H1 (cell line): ENCODE data around the gene LCORL. TPM values are rescaled to one million over a fixed set of nuclear protein-coding genes. Genes with fewer than 3 reads are reported as not detected.
"Not testable (repeated sequence)": the region's sequence is repeated elsewhere in the genome, so short reads cannot be mapped to it uniquely, and the experiment has no call there.

Experiments
- CTCF ChIA-PET: fragments of 300-600 bp; sonication (Branson Sonifier 250); formaldehyde crosslinking; loops from one replicate; lab custom pipeline; 2021; ENCODE audit not compliant: partially characterized antibody; lab: Charles Lee
- POLR2A ChIA-PET: fragments of 300-600 bp; sonication (Branson Sonifier 250); formaldehyde crosslinking; loops from one replicate; lab custom pipeline; 2021; ENCODE audit warnings: inconsistent platforms; ENCODE audit not compliant: partially characterized antibody; lab: Charles Lee
- DNase-seq, 2 experiments: peaks; one replicate each; pipeline versions ENCODE4 v3.0.0 to v3.0.0-alpha.2; 2010 to 2022; ENCODE audit warnings: low spot score in 2 of 2, low read depth in 1 of 2, mixed read lengths in 1 of 2
- FAIRE-seq: peaks from 2 replicates; lab custom pipeline; 2011; peaks lifted over from hg19 to GRCh38; lab: Jason Lieb, UNC
- H2AFZ ChIP-seq: 2 replicates; pipeline ENCODE4 v1.8.1; 2012; ENCODE audit warnings: low read length, inconsistent platforms
- H2AK5ac ChIP-seq: 2 replicates; pipeline ENCODE4 v1.6.1; 2013; ENCODE audit warnings: low read depth, low read length
- H2BK120ac ChIP-seq: replicated peaks from 2 replicates; pipeline ENCODE3; 2013; ENCODE audit warnings: low read depth, low read length, inconsistent platforms
- H2BK12ac ChIP-seq: 2 replicates; pipeline ENCODE4 v1.6.1; 2013; ENCODE audit warnings: low read depth, low read length
- H2BK15ac ChIP-seq: 2 replicates; pipeline ENCODE4 v1.6.1; 2013; ENCODE audit warnings: low read length
- H2BK20ac ChIP-seq: 2 replicates; pipeline ENCODE4 v1.6.1; 2013; ENCODE audit warnings: low read length
- H2BK5ac ChIP-seq: 2 replicates; pipeline ENCODE4 v1.6.1; 2013; ENCODE audit warnings: low read depth, low read length
- H3K14ac ChIP-seq: 2 replicates; pipeline ENCODE4 v1.6.1; 2013; ENCODE audit warnings: inconsistent platforms; ENCODE audit not compliant: insufficient read length
- H3K18ac ChIP-seq: 2 replicates; pipeline ENCODE4 v1.6.1; 2013; ENCODE audit warnings: low read length; ENCODE audit errors: extremely low read depth
- H3K23ac ChIP-seq: 2 replicates; pipeline ENCODE4 v1.6.1; 2013; ENCODE audit warnings: inconsistent platforms; ENCODE audit not compliant: insufficient read length
- H3K23me2 ChIP-seq: 2 replicates; pipeline ENCODE4 v1.6.1; 2013; ENCODE audit warnings: low read depth, low read length
- H3K27ac ChIP-seq: 2 replicates; pipeline ENCODE4 v1.6.1; 2011; ENCODE audit warnings: low read depth, low read length, inconsistent platforms
- H3K27me3 ChIP-seq, 4 experiments: replicated peaks in 1 of 4; 1 replicate in 1 of 4; 2 replicates in 3 of 4; pipeline versions ENCODE4 v1.6.1 to v1.8.1; 2011 to 2013; ENCODE audit warnings: low read length in 3 of 4, mild to moderate bottlenecking in 3 of 4, inconsistent platforms in 2 of 4, mixed read lengths in 2 of 4, moderate library complexity in 1 of 4; ENCODE audit not compliant: control insufficient read depth in 3 of 4, insufficient read depth in 3 of 4; ENCODE audit errors: extremely low read depth in 1 of 4
- H3K36me3 ChIP-seq, 4 experiments: 2 replicates each; pipeline versions ENCODE4 v1.6.1 to v1.8.1; 2011 to 2013; ENCODE audit warnings: mild to moderate bottlenecking in 4 of 4, low read length in 3 of 4, moderate library complexity in 2 of 4, control low read depth in 1 of 4, inconsistent platforms in 1 of 4; ENCODE audit not compliant: insufficient read depth in 4 of 4, control insufficient read depth in 2 of 4
- H3K4ac ChIP-seq: replicated peaks from 2 replicates; pipeline ENCODE3; 2013; ENCODE audit warnings: low read length, low read depth, mixed read lengths, inconsistent platforms; ENCODE audit not compliant: insufficient read length
- H3K4me1 ChIP-seq, 4 experiments: replicated peaks in 1 of 4; 1 replicate in 1 of 4; 2 replicates in 3 of 4; pipeline versions ENCODE4 v1.6.1 to v1.8.1; 2011 to 2013; ENCODE audit warnings: low read length in 3 of 4, inconsistent platforms in 2 of 4, mixed read lengths in 1 of 4; ENCODE audit not compliant: insufficient read depth in 4 of 4, control insufficient read depth in 3 of 4
- H3K4me2 ChIP-seq, 2 experiments: 2 replicates each; pipeline versions ENCODE4 v1.6.1 to v1.8.1; 2011 to 2013; ENCODE audit warnings: low read depth in 2 of 2, low read length in 2 of 2, control low read depth in 1 of 2, inconsistent platforms in 1 of 2, mild to moderate bottlenecking in 1 of 2; ENCODE audit not compliant: insufficient read depth in 1 of 2
- H3K4me3 ChIP-seq, 4 experiments: fragments of 200-600, 300-600 bp in 1 of 4; sonication (generic), shearing (Covaris generic), sonication (Bioruptor Twin) in 1 of 4; 2 replicates each; pipeline versions ENCODE4 v1.5.1 to v1.8.1; 2011 to 2016; ENCODE audit warnings: low read length in 4 of 4, low read depth in 3 of 4, control low read depth in 2 of 4, inconsistent platforms in 2 of 4, mild to moderate bottlenecking in 2 of 4, mixed read lengths in 1 of 4, moderate library complexity in 1 of 4; ENCODE audit not compliant: insufficient read depth in 2 of 4; ENCODE audit errors: extremely low read depth in 1 of 4
- H3K56ac ChIP-seq: replicated peaks from 2 replicates; pipeline ENCODE3; 2013; ENCODE audit warnings: low read depth, mild to moderate bottlenecking, mixed read lengths, low read length, inconsistent platforms; ENCODE audit not compliant: insufficient read length
- H3K79me1 ChIP-seq: 2 replicates; pipeline ENCODE4 v1.6.1; 2013; ENCODE audit warnings: low read depth, low read length, control low read depth
- H3K79me2 ChIP-seq, 2 experiments: 2 replicates each; pipeline versions ENCODE4 v1.6.1 to v1.8.1; 2012 to 2013; ENCODE audit warnings: low read length in 2 of 2, mild to moderate bottlenecking in 2 of 2, inconsistent platforms in 1 of 2; ENCODE audit not compliant: insufficient read depth in 2 of 2, control insufficient read depth in 1 of 2
- H3K9ac ChIP-seq, 4 experiments: replicated peaks in 1 of 4; 1 replicate in 1 of 4; 2 replicates in 3 of 4; pipeline versions ENCODE4 v1.6.1 to v1.8.1; 2011 to 2013; ENCODE audit warnings: low read depth in 3 of 4, low read length in 3 of 4, control low read depth in 2 of 4, mild to moderate bottlenecking in 2 of 4, moderate library complexity in 2 of 4, inconsistent platforms in 1 of 4; ENCODE audit errors: extremely low read depth in 1 of 4
- H3K9me3 ChIP-seq, 2 experiments: 2 replicates each; pipeline versions ENCODE4 v1.6.1 to v1.8.1; 2012 to 2013; ENCODE audit warnings: mild to moderate bottlenecking in 2 of 2, moderate library complexity in 2 of 2, control low read depth in 1 of 2, inconsistent platforms in 1 of 2, low read depth in 1 of 2, low read length in 1 of 2, mixed read lengths in 1 of 2; ENCODE audit not compliant: insufficient read depth in 2 of 2
- H4K20me1 ChIP-seq, 2 experiments: replicated peaks in 1 of 2; 2 replicates each; pipeline versions ENCODE3 to v1.8.1; 2011 to 2013; ENCODE audit warnings: inconsistent platforms in 2 of 2, low read length in 2 of 2, mild to moderate bottlenecking in 1 of 2; ENCODE audit not compliant: insufficient read depth in 2 of 2, control insufficient read depth in 1 of 2
- H4K5ac ChIP-seq: 2 replicates; pipeline ENCODE4 v1.6.1; 2013; ENCODE audit warnings: low read length, low read depth, mixed read lengths, inconsistent platforms; ENCODE audit not compliant: insufficient read length
- H4K8ac ChIP-seq: 2 replicates; pipeline ENCODE4 v1.8.0; 2013; ENCODE audit warnings: mild to moderate bottlenecking, moderate library complexity, low read length, inconsistent platforms; ENCODE audit not compliant: insufficient read depth; ENCODE audit errors: extremely low read depth
- H4K91ac ChIP-seq: replicated peaks from 2 replicates; pipeline ENCODE3; 2013; ENCODE audit warnings: low read length, mixed read lengths, inconsistent platforms; ENCODE audit not compliant: insufficient read length
- WGBS, 2 experiments: shearing (Covaris generic) in 1 of 2; methylation state at CpG; one replicate each; pipeline versions ENCODE4 v1.1.6 to v1.1.7; 2013 to 2015; ENCODE audit warnings: low lambda C conversion rate in 2 of 2, mixed read lengths in 2 of 2, inconsistent platforms in 1 of 2, low coverage in 1 of 2, missing lambda C conversion rate in 1 of 2; ENCODE audit not compliant: insufficient replicate concordance in 2 of 2, insufficient coverage in 1 of 2, insufficient read length in 1 of 2; ENCODE audit errors: extremely low coverage in 1 of 2, missing lambda C conversion rate in 1 of 2; 5-methylcytosine and 5-hydroxymethylcytosine counted together
- polyA plus RNA-seq, 7 experiments: library from polyadenylated mRNA; depleted of rRNA in 3 of 7; stranded (reverse) in 5 of 7; unstranded in 2 of 7; fragments of >200 nt in 5 of 7; fragments of 200-250 nt in 2 of 7; gene quantifications; 1 replicate in 5 of 7; 2 replicates in 1 of 7; 4 replicates in 1 of 7; pipeline versions ENCODE4 v1.2.1 to v1.2.3, GENCODE V29; 2011 to 2013; ENCODE audit warnings: missing spikeins in 2 of 7, mixed read lengths in 2 of 7
- total RNA-seq: library from RNA; stranded (reverse); fragmentation: NEBNext Ultra II Directional; extraction: Animal tissue kit (Norgen Biotek cat#: 25700); gene quantifications from 2 replicates; pipeline ENCODE4 v1.2.1, GENCODE V29; 2021

The LCORL gene
- total and polyA plus RNA-seq, 2 of the 8 experiments (the other 6 are each of a cell fraction or from before 2014, with no cell fraction given) = 2.2 to 19.2 TPM

GRCh38 chr4:18006432-18006831 lies 15.1 kb downstream of the LCORL start:
- FAIRE-seq = not testable (repeated sequence)

More at GRCh38 chr4:18006432-18006831, 15.1 kb downstream of the LCORL start:
- H3K4me3 ChIP-seq, H3K18ac ChIP-seq, H3K27me3 ChIP-seq, H3K4ac ChIP-seq, H4K20me1 ChIP-seq, H3K23ac ChIP-seq, H2BK5ac ChIP-seq, POLR2A ChIA-PET, DNase-seq, H2BK120ac ChIP-seq, H2BK20ac ChIP-seq, H2AK5ac ChIP-seq, H3K4me1 ChIP-seq, H3K79me1 ChIP-seq, H2BK12ac ChIP-seq, H3K9ac ChIP-seq, H4K5ac ChIP-seq, H3K23me2 ChIP-seq, H3K36me3 ChIP-seq, H3K56ac ChIP-seq, H3K14ac ChIP-seq, H4K8ac ChIP-seq, H3K4me2 ChIP-seq, CTCF ChIA-PET, H2AFZ ChIP-seq, H3K27ac ChIP-seq, H4K91ac ChIP-seq, H2BK15ac ChIP-seq: not testable (repeated sequence)
- peaks cover 17 to 20% of the 10 kb centered on the region in 2 experiments for H3K9me3 ChIP-seq
- 100% methylated on average over 1 of the region's 1 CpG; no CpG with 5 or more reads in 1 of the 2 experiments for WGBS, 2 experiments
- peaks cover 4 to 90% of the 10 kb centered on the region in 2 experiments for H3K79me2 ChIP-seq
